ENCODE results near the gene NOS3.
"Not testable (repeated sequence)": the region's sequence is repeated elsewhere in the genome, so short reads cannot be mapped to it uniquely, and the experiment has no call there.

Gene NOS3

DNA sequence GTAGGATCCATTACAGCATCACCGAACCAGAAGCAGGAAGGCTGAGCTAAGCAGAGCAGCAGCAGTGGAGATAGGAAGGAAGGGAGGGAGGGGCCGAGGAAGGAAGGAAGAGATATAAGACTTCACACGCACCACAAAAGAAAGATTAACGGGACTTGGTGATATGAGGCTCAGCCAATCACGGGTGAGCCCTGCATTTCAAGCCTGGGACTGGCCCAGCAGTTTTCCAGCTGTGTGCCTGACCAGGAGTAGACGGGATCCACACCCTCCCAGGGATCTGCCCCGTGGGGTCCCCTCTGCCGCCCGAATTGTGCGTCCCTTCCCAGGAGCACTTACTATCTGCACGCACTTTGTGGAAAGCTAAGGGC is 17.3 kb downstream of the NOS3 start:
- no peak for DNase-seq (ENCODE audit: low spot score)
- TF ChIP-seq CTCF (IDR thresholded peaks at IDR 0.05; ENCODE audit: extremely low read depth, missing control alignments): no peak

DNA sequence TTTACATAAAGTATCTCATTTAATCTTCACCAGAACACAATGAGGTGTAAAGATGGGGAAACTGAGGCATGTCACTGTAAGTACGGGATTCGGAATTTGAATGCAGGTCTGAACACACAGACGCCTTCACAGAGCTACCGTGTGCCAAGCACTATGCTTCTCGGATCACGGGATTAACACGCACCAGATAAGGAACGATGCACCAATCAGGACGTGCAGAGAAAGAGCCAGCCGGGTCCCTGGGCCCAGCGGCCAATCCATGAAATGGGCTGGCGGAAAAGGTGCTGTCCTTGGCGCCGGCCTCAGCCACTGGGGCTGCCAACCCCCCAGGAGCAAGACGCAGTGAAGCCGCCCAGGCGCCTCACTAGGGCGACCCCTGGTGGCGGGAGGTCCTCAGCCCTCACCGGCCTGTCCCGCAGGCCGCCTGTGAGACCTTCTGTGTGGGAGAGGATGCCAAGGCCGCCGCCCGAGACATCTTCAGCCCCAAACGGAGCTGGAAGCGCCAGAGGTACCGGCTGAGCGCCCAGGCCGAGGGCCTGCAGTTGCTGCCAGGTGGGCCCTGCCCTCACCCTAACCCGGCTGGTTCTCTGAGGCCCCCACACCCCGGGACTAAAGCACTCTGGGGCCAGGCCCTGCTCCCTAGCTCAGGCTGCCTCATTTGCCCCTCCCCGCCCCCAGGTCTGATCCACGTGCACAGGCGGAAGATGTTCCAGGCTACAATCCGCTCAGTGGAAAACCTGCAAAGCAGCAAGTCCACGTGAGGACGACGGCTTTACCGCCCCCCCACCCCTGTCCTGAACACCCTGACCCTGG is 17.9 kb downstream of the NOS3 start:
- DNase-seq (ENCODE audit: low spot score): peak; percentile 85
- peak; percentile 36 for TF ChIP-seq CTCF (IDR thresholded peaks at IDR 0.05; ENCODE audit: extremely low read depth, missing control alignments)

DNA sequence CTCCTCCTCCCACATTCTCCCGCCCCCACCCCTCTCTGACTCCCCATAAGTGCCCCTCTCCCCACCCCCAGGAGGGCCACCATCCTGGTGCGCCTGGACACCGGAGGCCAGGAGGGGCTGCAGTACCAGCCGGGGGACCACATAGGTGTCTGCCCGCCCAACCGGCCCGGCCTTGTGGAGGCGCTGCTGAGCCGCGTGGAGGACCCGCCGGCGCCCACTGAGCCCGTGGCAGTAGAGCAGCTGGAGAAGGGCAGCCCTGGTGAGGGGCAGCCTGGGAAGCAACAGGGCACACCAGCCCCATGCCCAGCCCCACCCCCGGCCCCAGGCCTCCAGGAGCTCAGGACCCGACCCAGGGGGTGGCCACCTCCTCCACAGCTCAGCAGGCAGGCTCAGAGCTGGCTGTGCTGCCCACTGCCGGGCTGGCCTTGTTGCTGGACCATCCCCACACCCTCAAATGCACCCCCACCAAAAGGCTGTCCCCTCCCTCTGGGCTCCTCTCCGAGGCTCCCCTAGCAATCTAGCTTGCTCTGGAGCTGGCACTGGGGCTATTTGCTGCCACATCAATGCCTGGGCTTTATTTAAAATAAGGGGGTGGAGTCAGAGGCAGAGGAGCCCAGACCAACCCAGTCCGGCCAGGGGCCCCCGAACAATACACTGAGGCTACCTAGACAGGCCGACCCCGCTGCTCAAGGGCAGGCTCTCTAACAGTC is 18.7 kb downstream of the NOS3 start:
- DNase-seq (ENCODE audit: low spot score): no peak
- no peak for TF ChIP-seq CTCF (IDR thresholded peaks at IDR 0.05; ENCODE audit: extremely low read depth, missing control alignments)

DNA sequence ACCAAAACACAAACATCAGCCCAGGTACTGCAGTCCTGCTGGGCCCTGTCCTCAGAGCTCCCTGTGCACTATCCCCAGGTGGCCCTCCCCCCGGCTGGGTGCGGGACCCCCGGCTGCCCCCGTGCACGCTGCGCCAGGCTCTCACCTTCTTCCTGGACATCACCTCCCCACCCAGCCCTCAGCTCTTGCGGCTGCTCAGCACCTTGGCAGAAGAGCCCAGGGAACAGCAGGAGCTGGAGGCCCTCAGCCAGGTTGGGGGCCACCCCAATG is 19.2 kb downstream of the NOS3 start:
- no peak for TF ChIP-seq CTCF (IDR thresholded peaks at IDR 0.05; ENCODE audit: extremely low read depth, missing control alignments)
- DNase-seq (ENCODE audit: low spot score): no peak

DNA sequence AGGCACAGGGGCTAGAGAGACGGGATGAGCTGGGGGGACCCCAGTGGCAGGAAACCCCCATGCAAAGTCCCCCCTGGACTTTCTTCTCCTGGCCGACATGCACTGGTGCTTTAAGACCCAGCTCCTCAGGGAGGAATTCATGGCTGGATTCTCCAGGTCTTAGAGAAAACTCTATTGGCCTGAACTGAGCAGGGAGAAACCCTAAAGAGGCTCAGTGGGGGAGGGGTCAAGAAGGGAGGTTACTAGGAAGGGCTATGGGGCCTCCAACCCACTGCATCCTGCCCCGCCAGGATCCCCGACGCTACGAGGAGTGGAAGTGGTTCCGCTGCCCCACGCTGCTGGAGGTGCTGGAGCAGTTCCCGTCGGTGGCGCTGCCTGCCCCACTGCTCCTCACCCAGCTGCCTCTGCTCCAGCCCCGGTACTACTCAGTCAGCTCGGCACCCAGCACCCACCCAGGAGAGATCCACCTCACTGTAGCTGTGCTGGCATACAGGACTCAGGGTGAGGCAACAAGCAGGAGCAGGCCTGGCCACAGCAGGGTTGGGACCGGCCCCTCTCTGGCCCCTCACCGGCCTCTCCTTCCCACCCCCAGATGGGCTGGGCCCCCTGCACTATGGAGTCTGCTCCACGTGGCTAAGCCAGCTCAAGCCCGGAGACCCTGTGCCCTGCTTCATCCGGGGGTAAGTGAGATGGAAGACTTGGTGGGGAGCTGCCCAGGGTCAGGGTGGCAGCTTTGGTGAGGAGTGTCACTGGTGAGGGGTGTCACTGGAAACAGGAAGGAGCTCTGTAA is 19.7 kb downstream of the NOS3 start:
- TF ChIP-seq CTCF (IDR thresholded peaks at IDR 0.05; ENCODE audit: extremely low read depth, missing control alignments): no peak
- DNase-seq (ENCODE audit: low spot score): no peak

- TF ChIP-seq CTCF (IDR thresholded peaks at IDR 0.05; ENCODE audit: extremely low read depth, missing control alignments): no peak
- no peak for DNase-seq (ENCODE audit: low spot score)
These were observed 20.2 kb downstream of the NOS3 start for GRCh38 chr7:151011097-151011409.

- not testable (repeated sequence) for DNase-seq (ENCODE audit: low spot score)
These were observed 20.8 kb downstream of the NOS3 start for GRCh38 chr7:151011616-151012015.

Data from GM20000 (cell line).